Central memory CD4-positive, alpha-beta T cell (primary cell): ENCODE measurements around the gene RAD18.

Source experiments
- DNase-seq: peaks from one replicate; pipeline ENCODE4 v3.0.0; 2022
- total RNA-seq, 3 experiments: gene quantifications; one replicate each; lab custom pipeline; 2026; lab: John Stamatoyannopoulos, UW

The RAD18 gene
- total RNA-seq, result 18.3 to 58.2 (median 31.3) reads per million in 3 experiments

- peak; percentile 91 for DNase-seq
Observed at GRCh38 chr3:8963137-8963853, at the start of gene RAD18. TSS of gene RAD18 (minus strand) at chr3:8963472. CDS start at chr3:8963385, 87 bp downstream.

GRCh38 chr3:9012521-9012920, 49.2 kb upstream of the RAD18 start:
- DNase-seq, result no peak

DNA sequence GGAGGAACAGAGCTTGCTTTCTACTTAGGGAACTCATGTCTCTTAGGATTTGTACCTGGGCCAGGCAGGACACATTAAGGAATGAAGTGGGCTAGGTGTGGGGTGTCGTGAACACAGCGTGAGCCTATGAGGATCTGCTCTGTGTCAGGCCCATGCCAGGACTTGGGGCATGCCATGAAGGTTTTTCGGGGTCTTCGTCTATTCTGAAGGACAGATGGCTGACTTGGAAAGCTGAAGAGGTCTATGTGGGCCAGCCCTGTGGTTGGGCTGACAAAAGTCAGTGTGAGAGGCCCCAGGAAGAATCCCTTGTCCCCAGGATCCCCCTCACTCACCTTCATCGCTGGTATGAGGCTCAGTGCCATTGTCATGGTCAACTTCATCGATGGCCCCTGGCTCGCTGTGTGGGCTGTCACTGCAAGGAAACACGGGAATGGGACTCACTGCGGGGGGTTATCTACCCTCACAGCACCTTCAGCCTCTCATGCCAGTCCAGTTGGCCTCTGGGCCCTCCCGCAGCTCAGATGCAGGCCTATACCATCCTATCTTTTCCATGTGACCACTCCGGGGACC, 46.8 kb upstream of the RAD18 start:
- no peak for DNase-seq

DNA sequence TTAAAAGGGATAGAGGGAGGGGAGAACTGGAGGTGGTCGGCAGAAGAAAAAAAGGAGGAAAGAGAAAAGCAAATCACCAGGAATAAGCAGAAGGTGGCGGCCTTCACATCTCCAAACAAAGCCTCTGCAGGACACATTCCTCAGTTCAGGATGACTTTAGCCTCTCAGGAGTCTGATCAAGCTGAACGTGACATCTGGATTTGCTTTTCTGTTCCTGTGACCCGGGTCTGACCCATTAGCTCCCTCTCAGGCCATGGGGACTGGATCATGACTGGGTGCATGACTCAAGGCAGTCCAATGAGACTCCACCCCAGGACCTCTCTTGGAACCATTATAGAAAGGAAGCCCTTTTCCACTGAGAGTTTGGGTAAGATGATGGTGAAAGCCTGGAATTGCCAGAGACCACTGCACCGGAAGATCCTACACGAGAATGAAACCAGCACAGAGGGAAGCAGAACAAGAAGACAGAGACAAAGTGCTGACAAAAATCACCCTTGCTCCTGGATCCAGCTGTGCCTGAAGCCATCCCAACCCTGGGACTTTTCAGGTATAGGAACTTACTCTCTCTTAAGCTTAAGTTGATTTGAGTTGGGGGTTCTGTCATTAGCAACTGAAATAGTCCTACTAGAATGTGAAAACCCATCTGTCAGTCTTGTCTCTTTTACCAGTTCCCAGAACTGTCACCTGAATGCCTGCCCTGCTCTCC, 45.4 kb upstream of the RAD18 start:
- DNase-seq, result no peak

GRCh38 chr3:9007928-9008327, 44.7 kb upstream of the RAD18 start:
- no peak for DNase-seq

DNA sequence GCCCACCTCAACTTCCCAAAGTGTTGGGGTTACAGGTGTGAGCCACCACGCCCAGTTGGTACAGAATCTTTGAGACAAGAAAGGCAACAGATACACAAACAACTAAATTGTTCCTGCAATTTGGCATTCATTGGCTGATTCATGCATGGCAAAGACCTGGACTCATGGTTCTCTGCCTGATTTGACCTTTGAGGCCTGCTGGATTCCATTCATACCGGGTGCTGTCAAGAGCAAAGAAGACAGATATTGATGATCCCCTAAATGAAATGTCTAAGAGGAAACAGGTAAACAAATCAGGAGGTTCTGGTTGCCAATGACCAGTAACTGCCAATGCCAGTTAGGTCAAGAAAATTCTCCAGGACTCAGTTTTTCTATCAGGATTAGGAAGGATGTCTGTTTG, 43.9 kb upstream of the RAD18 start:
- DNase-seq, result no peak

GRCh38 chr3:9000041-9000440, 36.8 kb upstream of the RAD18 start:
- no peak for DNase-seq

- no peak for DNase-seq
Observed at GRCh38 chr3:8997151-8997550, 33.9 kb upstream of the RAD18 start.

GRCh38 chr3:8996681-8997121, 33.4 kb upstream of the RAD18 start:
- no peak for DNase-seq

- no peak for DNase-seq
Observed at GRCh38 chr3:8996216-8996615, 32.9 kb upstream of the RAD18 start.

DNA sequence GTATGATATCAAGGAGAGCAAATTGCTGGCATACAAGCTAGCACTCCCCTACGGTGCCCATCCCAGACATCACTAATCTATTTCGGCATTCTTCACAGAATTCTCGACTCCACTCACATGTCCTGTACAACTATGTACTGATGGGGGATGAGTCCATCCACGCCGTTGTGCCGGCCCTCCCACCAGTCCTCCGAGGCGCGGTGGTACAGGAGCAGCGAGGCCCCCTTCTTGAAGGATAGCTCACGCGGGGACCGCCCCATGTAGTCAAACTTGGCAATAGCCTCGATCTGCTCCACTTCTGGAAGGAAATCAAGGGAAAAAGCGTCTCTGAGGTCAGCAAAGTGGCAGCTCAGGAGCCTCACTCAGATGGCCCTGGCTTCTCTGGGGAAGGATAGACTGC, 31.0 kb upstream of the RAD18 start:
- no peak for DNase-seq

DNA sequence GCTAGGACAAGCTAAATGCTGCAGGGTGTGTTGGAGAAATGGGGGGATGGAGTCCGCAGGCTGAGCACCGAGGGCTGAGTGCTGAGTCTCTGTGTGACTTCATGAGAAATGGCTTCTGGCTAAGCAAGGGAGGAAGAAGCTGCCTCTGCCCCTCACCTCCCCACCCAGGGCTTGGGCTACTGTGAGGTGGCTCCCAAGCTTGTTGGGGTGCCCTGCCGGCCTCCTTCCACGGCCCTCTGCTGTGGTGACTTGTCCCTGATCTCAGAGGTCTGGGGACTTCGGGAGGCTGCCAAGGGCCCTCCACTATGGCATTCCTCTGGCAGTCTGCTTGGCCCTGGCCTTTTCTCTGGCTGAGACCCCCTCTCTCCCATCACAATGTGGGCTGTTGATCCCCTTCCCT, 30.1 kb upstream of the RAD18 start:
- no peak for DNase-seq

GRCh38 chr3:8992854-8993253, 29.6 kb upstream of the RAD18 start:
- no peak for DNase-seq

GRCh38 chr3:8992199-8992598, 28.9 kb upstream of the RAD18 start:
- DNase-seq, result no peak

- DNase-seq, result no peak
Observed at GRCh38 chr3:8990266-8991215, 27.3 kb upstream of the RAD18 start.

GRCh38 chr3:8988791-8989558, 25.7 kb upstream of the RAD18 start:
- DNase-seq, result no peak

DNA sequence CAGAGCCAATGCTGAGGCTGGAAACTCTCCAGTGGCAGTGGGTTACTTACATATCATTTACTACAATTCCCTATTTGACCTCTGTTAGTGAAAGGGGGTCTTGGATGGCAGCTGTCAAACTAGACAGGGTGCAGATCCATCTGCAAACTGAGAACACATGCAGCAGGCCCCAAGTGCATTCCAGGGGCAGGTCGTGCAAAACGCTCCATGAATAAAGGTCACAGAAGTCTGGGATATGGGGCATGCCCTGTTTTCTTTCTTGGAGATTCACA, 25.0 kb upstream of the RAD18 start:
- DNase-seq, result no peak

DNA sequence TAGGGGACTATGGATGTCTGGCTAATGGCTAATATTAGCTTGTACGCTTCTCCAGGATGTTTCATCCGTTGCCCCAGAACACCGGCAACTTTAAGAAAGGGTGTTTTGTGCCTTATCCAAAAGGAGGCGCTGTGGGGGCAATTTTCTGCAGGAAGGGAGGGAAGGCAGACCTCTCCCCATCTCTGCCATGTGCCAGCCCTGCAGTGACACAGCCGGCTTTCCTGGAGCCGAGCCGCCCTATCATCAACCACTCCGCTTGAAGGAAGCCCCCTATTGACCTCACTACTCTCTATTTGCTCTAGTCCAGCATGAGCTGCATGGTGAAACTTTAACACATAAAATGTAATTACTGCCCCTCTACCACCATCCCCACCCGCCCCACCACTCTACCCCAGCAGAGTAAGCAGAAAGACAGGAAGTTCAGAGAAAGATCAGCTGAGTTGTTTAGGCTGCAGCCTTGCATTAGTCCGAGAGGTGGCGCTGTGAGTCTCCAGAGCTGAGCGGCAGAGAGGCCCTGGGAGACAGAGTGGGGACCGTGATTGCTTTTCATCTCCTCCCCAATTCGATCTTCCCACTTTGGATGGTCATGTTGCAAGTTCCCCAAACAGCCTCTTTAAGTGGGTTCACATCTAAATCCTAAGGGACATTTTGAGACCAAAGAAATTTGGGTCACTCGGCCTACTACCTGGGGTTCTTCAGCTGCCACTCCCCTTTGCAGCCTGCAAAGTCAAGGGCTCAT, 24.5 kb upstream of the RAD18 start:
- DNase-seq, result peak; percentile 40

DNA sequence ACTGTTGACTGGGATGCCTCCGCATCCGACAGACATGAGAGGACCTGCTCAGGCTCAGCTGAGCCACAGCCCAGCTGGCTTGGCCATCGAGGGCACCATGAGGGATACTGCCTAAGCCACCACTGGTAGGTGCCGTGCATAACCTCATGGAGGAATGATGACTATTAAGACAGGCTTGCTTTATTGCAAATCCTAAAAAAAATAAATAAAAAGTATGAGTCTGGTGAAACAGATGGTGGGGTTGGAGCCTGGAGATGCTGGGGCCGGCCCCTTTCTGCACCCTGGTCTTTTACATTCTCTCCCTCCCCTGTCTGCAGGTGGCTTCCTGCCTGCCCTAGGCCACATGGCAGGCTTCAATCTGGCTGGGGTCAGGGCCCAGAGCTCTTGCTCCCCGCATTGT, 24.0 kb upstream of the RAD18 start:
- no peak for DNase-seq

GRCh38 chr3:8986741-8987140, 23.5 kb upstream of the RAD18 start:
- no peak for DNase-seq

DNA sequence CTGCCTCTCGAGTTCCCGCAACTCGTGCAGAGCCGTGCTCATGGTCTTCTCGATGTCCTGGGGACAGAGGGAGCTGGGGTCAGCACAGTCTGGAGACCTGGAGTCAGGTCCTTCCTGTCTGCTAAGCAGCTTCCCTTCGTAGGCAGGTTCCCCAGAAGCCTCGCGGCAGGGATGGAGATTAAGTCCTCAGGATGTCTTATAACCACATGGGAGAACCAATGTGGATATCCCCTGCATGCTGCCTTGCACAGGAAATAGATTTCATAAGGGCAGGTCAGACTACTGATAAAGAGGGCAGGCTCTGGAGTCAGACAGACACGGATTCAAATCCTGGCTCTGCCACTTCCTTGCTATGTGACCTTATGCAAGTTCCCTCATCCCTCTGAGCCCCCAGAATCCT, 22.6 kb upstream of the RAD18 start:
- no peak for DNase-seq

- no peak for DNase-seq
Observed at GRCh38 chr3:8985411-8985831, 22.1 kb upstream of the RAD18 start.
